IMR-90 (cell line): ENCODE measurements around the gene MERTK. TPM values are rescaled to one million over a fixed set of nuclear protein-coding genes. Genes with fewer than 3 reads are reported as not detected.

Source experiments
- ATAC-seq: fragments of 200-7000 bp; cut with Tn5 transposase; 2 replicates; pipeline ENCODE4 v1.9.1; 2020; ENCODE audit warnings: low read depth, mild to moderate bottlenecking, moderate library complexity
- BruUV-seq: library from RNA; stranded (reverse); fragments of 400-500 nt; replicated peaks from 2 replicates; lab custom pipeline; 2021; lab: Mats Ljungman, UMichigan
- CTCF ChIA-PET: fragments of 300-600 bp; formaldehyde crosslinking; extraction: SDS; loops from one replicate; lab custom pipeline; 2021; ENCODE audit warnings: antibody characterized with exemption; lab: Yijun Ruan, JAX
- POLR2A ChIA-PET: fragments of 300-600 bp; sonication (Branson Sonifier 250); formaldehyde crosslinking; loops from one replicate; lab custom pipeline; 2022; ENCODE audit warnings: antibody characterized with exemption; ENCODE audit not compliant: unreplicated experiment; lab: Charles Lee
- DNase-seq: peaks from one replicate; pipeline ENCODE4 v3.0.0; 2013
- H2AFZ ChIP-seq: replicated peaks from 2 replicates; pipeline ENCODE3; 2013; ENCODE audit warnings: low read length, mild to moderate bottlenecking; ENCODE audit not compliant: poor library complexity
- H2AK5ac ChIP-seq: 2 replicates; pipeline ENCODE4 v1.6.1; 2013; ENCODE audit warnings: low read depth, low read length, inconsistent platforms
- H2AK9ac ChIP-seq: replicated peaks from 2 replicates; pipeline ENCODE3; 2013; ENCODE audit warnings: mild to moderate bottlenecking, low read depth, low read length, moderate library complexity; ENCODE audit not compliant: poor library complexity
- H2BK120ac ChIP-seq: 2 replicates; pipeline ENCODE4 v1.6.1; 2013; ENCODE audit warnings: low read depth, low read length, inconsistent platforms
- H2BK15ac ChIP-seq: 3 replicates; pipeline ENCODE4 v1.6.1; 2013; ENCODE audit warnings: low read depth, low read length, inconsistent platforms
- H2BK20ac ChIP-seq: 2 replicates; pipeline ENCODE4 v1.6.1; 2013; ENCODE audit warnings: low read depth, mild to moderate bottlenecking, inconsistent platforms, low read length, moderate library complexity
- H2BK5ac ChIP-seq: 2 replicates; pipeline ENCODE4 v1.6.1; 2013; ENCODE audit warnings: mild to moderate bottlenecking, low read depth, low read length, inconsistent platforms; ENCODE audit not compliant: poor library complexity, severe bottlenecking
- H3K14ac ChIP-seq: replicated peaks from 2 replicates; pipeline ENCODE4 v1.6.1; 2013; ENCODE audit warnings: low read depth, low read length, inconsistent platforms
- H3K18ac ChIP-seq: 2 replicates; pipeline ENCODE4 v1.6.1; 2013; ENCODE audit warnings: low read depth, low read length, control low read depth
- H3K23ac ChIP-seq: 2 replicates; pipeline ENCODE4 v1.6.1; 2013; ENCODE audit warnings: low read depth, low read length, inconsistent platforms
- H3K27ac ChIP-seq: 2 replicates; pipeline ENCODE4 v1.5.1; 2013; ENCODE audit warnings: mild to moderate bottlenecking, control low read depth, low read length; ENCODE audit not compliant: insufficient read depth
- H3K27me3 ChIP-seq: 2 replicates; pipeline ENCODE4 v1.6.1; 2013; ENCODE audit warnings: low read length; ENCODE audit not compliant: control insufficient read depth, insufficient read depth
- H3K36me3 ChIP-seq: 2 replicates; pipeline ENCODE4 v1.6.1; 2013; ENCODE audit warnings: low read length, mixed read lengths; ENCODE audit not compliant: control insufficient read depth, insufficient read depth
- H3K4ac ChIP-seq: 2 replicates; pipeline ENCODE4 v1.6.1; 2013; ENCODE audit warnings: low read depth, low read length, inconsistent platforms
- H3K4me1 ChIP-seq: 2 replicates; pipeline ENCODE4 v1.6.1; 2013; ENCODE audit warnings: low read length, mixed read lengths; ENCODE audit not compliant: control insufficient read depth, insufficient read depth
- H3K4me2 ChIP-seq: 2 replicates; pipeline ENCODE4 v1.6.1; 2013; ENCODE audit warnings: low read depth, mild to moderate bottlenecking, control low read depth, low read length, moderate library complexity
- H3K4me3 ChIP-seq: 2 replicates; pipeline ENCODE4 v1.5.1; 2013; ENCODE audit warnings: low read depth, mild to moderate bottlenecking, control low read depth, low read length, moderate library complexity; ENCODE audit not compliant: insufficient read depth
- H3K56ac ChIP-seq: 2 replicates; pipeline ENCODE4 v1.6.1; 2013; ENCODE audit warnings: low read length, inconsistent platforms; ENCODE audit not compliant: insufficient read depth; ENCODE audit errors: extremely low read depth
- H3K79me1 ChIP-seq, 2 experiments: 2 replicates each; pipeline ENCODE4 v1.6.1; 2013; ENCODE audit warnings: low read length in 2 of 2, inconsistent platforms in 1 of 2, low read depth in 1 of 2
- H3K9ac ChIP-seq: 2 replicates; pipeline ENCODE4 v1.6.1; 2013; ENCODE audit warnings: low read depth, low read length, control low read depth
- H3K9me1 ChIP-seq: 2 replicates; pipeline ENCODE4 v1.6.1; 2013; ENCODE audit warnings: low read length, inconsistent platforms; ENCODE audit not compliant: insufficient read depth
- H3K9me3 ChIP-seq: 2 replicates; pipeline ENCODE4 v1.6.1; 2013; ENCODE audit warnings: low read length; ENCODE audit not compliant: control insufficient read depth, insufficient read depth
- H4K20me1 ChIP-seq: 2 replicates; pipeline ENCODE4 v1.6.1; 2013; ENCODE audit warnings: low read length, inconsistent platforms; ENCODE audit not compliant: insufficient read depth
- H4K5ac ChIP-seq: 2 replicates; pipeline ENCODE4 v1.6.1; 2013; ENCODE audit warnings: mild to moderate bottlenecking, low read depth, low read length, control low read depth
- H4K8ac ChIP-seq, 2 experiments: 2 replicates each; pipeline ENCODE4 v1.6.1; 2013; ENCODE audit warnings: low read depth in 2 of 2, low read length in 2 of 2, control low read depth in 1 of 2, inconsistent platforms in 1 of 2
- H4K91ac ChIP-seq: 2 replicates; pipeline ENCODE4 v1.6.1; 2013; ENCODE audit warnings: low read depth, low read length, inconsistent platforms; ENCODE audit not compliant: insufficient read depth
- BHLHE40 ChIP-seq: fragments of 150-350 bp; IDR thresholded peaks from 2 replicates; pipeline ENCODE4 v1.6.1; 2016; ENCODE audit warnings: mild to moderate bottlenecking, low read depth, low read length
- CEBPB ChIP-seq: IDR thresholded peaks from 2 replicates; pipeline ENCODE4 v1.6.1; 2012; ENCODE audit warnings: low read depth, low read length, improper control_type of control experiment
- FOS ChIP-seq: fragments of 150-350 bp; IDR thresholded peaks from 2 replicates; pipeline ENCODE4 v1.6.1; 2016; ENCODE audit warnings: low read depth, low read length
- MAFK ChIP-seq: IDR thresholded peaks from 2 replicates; pipeline ENCODE4 v1.6.1; 2012; ENCODE audit warnings: low read depth, low read length, improper control_type of control experiment
- MAZ ChIP-seq: IDR thresholded peaks from 2 replicates; pipeline ENCODE4 v1.6.1; 2012; ENCODE audit warnings: low read depth, mild to moderate bottlenecking, low read length, improper control_type of control experiment, moderate library complexity, borderline replicate concordance
- RCOR1 ChIP-seq: IDR thresholded peaks from 2 replicates; pipeline ENCODE4 v1.6.1; 2012; ENCODE audit warnings: mild to moderate bottlenecking, low read length, improper control_type of control experiment; ENCODE audit not compliant: insufficient replicate concordance
- WGBS, 2 experiments: methylation state at CpG; one replicate each; pipeline versions ENCODE4 v1.1.5 to v1.1.7; 2013; ENCODE audit warnings: missing lambda C conversion rate in 2 of 2; ENCODE audit not compliant: insufficient read length in 1 of 2; ENCODE audit errors: extremely low coverage in 2 of 2; 5-methylcytosine and 5-hydroxymethylcytosine counted together
- dilution Hi-C: fragments of 300-500 bp; cut with HindIII; formaldehyde crosslinking; loops from one replicate; pipeline ENCODE4 v1.14.3; 2018; ENCODE audit warnings: low sequenced_read_pairs; ENCODE audit not compliant: unreplicated experiment
- in situ Hi-C: fragments of 300-500 bp; cut with MboI; formaldehyde crosslinking; loops from 3 replicates; pipeline ENCODE4 v1.14.3; 2019; ENCODE audit warnings: low sequenced_read_pairs, inconsistent platforms, mixed read lengths
- intact Hi-C: fragments of 100-400 bp; cut with micrococcal nuclease; formaldehyde crosslinking; loops from 2 replicates; pipeline ENCODE4 v1.10.0; 2022
- polyA plus RNA-seq, 3 experiments: library from polyadenylated mRNA; depleted of rRNA; stranded (reverse); fragments of >200 nt; gene quantifications; 2 replicates each; pipeline ENCODE4 v1.2.3, GENCODE V29; 2012; ENCODE audit warnings: low replicate concordance in 1 of 3
- total RNA-seq: library from RNA; depleted of rRNA; stranded (reverse); fragments of >200 nt; gene quantifications from 2 replicates; pipeline ENCODE4 v1.2.3, GENCODE V29; 2012
- TF ChIP-seq, protein P1 (sequence below): conservative IDR thresholded peaks from 2 replicates; pipeline ENCODE4 v1.5.1; 2012; ENCODE audit warnings: mild to moderate bottlenecking, low read depth, low read length, improper control_type of control experiment

Gene MERTK
- total and polyA plus RNA-seq, 2 of the 4 experiments (the other 2 are of a cell fraction): 0.36 to 0.62 TPM

DNA sequence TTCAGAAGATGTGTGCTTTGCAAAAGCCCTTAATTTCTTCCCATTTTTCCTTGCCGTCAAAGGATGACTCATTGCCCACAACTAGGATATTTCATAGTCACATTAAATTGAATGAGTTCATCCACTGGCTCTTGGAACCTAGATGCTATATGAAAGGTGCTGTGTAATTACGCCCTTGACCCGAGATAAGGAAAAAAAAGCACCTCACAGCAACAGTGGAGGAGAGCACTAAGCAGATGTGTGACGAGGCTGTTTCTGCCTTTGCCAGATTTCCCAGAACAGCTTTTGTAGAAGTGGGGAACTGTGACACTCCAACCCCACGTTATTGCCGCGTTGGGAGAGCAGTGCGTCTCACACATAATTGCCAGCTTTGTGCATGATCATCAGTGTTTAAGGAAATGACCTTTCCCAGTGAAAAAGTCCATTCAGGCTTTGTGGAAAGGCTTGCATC is 123.4 kb downstream of the MERTK start:
- no peak overlapping the region for H3K9ac ChIP-seq
- H2BK5ac ChIP-seq: no peak overlapping the region
- no peaks in the 10 kb centered on the region for H3K9me3 ChIP-seq
- no peak overlapping the region for H3K27ac ChIP-seq
- in situ Hi-C loops: no loop called here
- H2BK20ac ChIP-seq: no peak overlapping the region
- no peak overlapping the region for H2AK9ac ChIP-seq
- H3K4ac ChIP-seq: no peak overlapping the region
- no peak overlapping the region for H3K14ac ChIP-seq
- no peak overlapping the region for H2BK120ac ChIP-seq
- WGBS, 2 experiments: 93% methylated on average over 4 of the region's 8 CpGs; no CpG with 5 or more reads in 1 of the 2 experiments
- no peaks in the 10 kb centered on the region for H3K9me1 ChIP-seq
- no peak overlapping the region for H2AK5ac ChIP-seq
- peaks cover 6% of the 10 kb centered on the region for H3K27me3 ChIP-seq
- no peak overlapping the region for H4K91ac ChIP-seq
- no peaks in the 10 kb centered on the region for H3K79me1 ChIP-seq
- no TSS peak for BruUV-seq
- intact Hi-C loops: no loop called here
- no peak overlapping the region for H3K23ac ChIP-seq
- ATAC-seq (no peak), DNase-seq (peak; percentile 45)
- H4K8ac ChIP-seq: no peak overlapping the region
- no peaks in the 10 kb centered on the region for H3K36me3 ChIP-seq
- H3K18ac ChIP-seq: no peak overlapping the region
- dilution Hi-C loops: no loop called here
- TF ChIP-seq RCOR1: no peak
- no peak for TF ChIP-seq FOS
- no peak for TF ChIP-seq MAZ
- TF ChIP-seq, protein P1, sequence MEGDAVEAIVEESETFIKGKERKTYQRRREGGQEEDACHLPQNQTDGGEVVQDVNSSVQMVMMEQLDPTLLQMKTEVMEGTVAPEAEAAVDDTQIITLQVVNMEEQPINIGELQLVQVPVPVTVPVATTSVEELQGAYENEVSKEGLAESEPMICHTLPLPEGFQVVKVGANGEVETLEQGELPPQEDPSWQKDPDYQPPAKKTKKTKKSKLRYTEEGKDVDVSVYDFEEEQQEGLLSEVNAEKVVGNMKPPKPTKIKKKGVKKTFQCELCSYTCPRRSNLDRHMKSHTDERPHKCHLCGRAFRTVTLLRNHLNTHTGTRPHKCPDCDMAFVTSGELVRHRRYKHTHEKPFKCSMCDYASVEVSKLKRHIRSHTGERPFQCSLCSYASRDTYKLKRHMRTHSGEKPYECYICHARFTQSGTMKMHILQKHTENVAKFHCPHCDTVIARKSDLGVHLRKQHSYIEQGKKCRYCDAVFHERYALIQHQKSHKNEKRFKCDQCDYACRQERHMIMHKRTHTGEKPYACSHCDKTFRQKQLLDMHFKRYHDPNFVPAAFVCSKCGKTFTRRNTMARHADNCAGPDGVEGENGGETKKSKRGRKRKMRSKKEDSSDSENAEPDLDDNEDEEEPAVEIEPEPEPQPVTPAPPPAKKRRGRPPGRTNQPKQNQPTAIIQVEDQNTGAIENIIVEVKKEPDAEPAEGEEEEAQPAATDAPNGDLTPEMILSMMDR: no peak
- TF ChIP-seq CEBPB: peak; percentile 16; the same call in 1 of the 2 replicates
- TF ChIP-seq BHLHE40: no peak
- no peak for TF ChIP-seq MAFK
- H2BK15ac ChIP-seq: no peak overlapping the region
- POLR2A ChIA-PET: no interaction called here
- no peaks in the 10 kb centered on the region for H3K4me1 ChIP-seq
- H3K4me2 ChIP-seq: no peak overlapping the region
- H2AFZ ChIP-seq: no peak overlapping the region
- H3K4me3 ChIP-seq: no peak overlapping the region
- CTCF ChIA-PET: no interaction called here
- H4K20me1 ChIP-seq: no peaks in the 10 kb centered on the region; the same call in 1 of the 2 replicates
- H3K56ac ChIP-seq: no peak overlapping the region
- H4K5ac ChIP-seq: no peak overlapping the region
